HG02852 (cell line): ENCODE data around the gene SCAMP3.
A peak's percentile ranks its signal among the peaks of the same experiment; 100 is the strongest.
"Not testable (repeated sequence)": the region's sequence is repeated elsewhere in the genome, so short reads cannot be mapped to it uniquely, and the experiment has no call there.

Source experiments
- ATAC-seq: cut with Tn5 transposase; IDR thresholded peaks from one replicate; pipeline ENCODE4 v1.9.1; 2021; ENCODE audit warnings: mild to moderate bottlenecking, moderate library complexity; ENCODE audit not compliant: unreplicated experiment

The SCAMP3 gene

DNA sequence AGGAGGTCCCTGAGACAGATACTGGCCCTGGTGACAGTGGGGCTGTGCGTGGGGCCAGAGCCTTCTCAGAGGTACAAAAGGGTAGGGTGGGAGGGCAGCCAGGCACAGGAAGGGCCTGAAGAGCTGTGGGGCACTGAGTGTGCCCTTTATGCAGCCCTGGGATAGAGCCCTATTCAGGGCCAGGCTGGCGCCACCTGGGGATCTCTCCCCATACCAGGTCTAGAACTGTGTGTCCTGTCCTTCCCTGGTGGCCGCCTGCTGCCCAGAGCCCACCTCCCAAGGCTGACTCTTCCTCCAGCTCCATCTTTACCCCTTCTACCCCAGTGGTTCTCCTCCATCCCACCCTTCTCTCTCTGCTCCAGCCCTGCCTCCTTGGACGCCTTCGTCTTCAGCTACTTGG, 28.7 kb downstream of the SCAMP3 start:
- not testable (repeated sequence) for ATAC-seq

DNA sequence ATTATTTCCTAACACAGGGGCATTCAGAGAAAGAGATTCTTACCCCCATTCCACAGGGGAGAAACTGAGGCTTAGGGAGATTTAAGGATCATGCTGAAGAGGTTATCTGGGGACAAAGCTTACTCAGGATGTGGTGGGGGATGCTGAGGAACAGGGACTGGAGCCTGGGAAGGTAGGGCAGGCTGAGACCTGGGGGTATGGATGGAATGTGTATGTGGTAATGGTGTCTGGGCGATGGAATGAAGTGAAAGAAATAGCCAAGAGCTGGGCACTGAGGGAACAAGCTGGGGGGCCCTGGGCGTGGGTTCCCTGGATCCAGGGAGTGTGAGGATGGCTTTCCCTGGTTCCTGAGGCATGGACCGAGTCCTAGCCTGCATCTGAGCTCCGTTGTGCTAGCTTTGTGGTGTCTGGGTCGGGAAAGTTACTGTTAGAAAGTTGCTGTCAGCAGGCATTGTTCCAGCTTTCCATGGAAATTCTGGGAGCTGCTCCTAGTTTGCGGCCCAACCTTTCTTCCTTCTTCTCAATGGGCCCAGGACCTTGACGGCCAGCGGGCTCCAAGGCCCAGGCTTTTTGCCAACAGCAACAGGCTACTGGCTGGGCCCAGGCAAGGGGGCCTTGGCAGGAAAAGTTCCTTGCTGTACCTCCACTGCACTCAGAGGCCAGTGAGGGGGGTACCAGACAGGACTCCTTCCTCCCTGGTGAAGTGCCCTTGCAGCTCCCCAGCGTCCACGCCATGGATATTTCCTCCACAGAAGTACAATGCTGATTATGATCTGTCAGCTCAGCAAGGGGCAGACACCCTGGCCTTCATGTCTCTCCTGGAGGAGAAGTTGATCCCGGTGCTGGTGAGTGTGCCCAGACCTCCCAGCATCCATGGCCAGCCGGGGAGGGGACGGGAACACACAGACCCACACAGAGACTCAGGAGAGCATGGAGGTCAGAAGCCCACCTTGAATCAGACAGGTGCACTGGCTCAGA, 29.9 kb downstream of the SCAMP3 start:
- ATAC-seq, result not testable (repeated sequence)

DNA sequence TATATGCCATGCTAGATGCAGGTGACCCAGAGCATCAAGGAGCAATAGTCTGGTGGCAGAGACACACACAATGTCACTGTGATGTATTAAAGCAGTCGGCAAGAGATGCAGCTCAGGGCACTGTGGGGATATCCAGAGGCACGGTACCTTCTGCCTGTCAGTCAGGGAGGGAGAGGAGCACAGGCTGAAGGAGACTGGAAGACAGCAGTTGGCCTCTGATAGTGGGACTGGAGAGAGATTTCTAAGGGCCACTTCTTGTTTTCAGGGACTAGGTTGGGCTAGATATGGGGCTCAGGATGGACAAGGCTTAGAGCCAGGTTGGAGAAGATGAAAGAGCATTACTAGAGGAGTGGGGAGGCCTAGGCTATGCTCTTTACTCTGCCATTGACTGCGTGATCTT, 30.9 kb downstream of the SCAMP3 start:
- not testable (repeated sequence) for ATAC-seq

DNA sequence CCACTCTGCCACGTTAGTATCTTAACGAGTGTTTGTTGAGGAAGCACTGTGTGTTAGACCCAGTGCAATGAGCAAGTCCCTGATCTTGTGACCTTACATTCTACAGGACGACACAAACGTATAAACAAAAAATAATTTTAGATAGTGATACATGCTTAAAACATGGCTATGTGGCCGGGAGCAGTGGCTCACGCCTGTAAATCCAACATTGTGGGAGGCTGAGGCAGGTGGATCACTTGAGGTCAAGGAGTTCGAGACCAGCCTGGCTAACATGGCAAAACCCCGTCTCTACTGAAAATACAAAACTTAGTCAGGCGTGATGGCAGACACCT, 34.1 kb downstream of the SCAMP3 start:
- ATAC-seq, result no peak

DNA sequence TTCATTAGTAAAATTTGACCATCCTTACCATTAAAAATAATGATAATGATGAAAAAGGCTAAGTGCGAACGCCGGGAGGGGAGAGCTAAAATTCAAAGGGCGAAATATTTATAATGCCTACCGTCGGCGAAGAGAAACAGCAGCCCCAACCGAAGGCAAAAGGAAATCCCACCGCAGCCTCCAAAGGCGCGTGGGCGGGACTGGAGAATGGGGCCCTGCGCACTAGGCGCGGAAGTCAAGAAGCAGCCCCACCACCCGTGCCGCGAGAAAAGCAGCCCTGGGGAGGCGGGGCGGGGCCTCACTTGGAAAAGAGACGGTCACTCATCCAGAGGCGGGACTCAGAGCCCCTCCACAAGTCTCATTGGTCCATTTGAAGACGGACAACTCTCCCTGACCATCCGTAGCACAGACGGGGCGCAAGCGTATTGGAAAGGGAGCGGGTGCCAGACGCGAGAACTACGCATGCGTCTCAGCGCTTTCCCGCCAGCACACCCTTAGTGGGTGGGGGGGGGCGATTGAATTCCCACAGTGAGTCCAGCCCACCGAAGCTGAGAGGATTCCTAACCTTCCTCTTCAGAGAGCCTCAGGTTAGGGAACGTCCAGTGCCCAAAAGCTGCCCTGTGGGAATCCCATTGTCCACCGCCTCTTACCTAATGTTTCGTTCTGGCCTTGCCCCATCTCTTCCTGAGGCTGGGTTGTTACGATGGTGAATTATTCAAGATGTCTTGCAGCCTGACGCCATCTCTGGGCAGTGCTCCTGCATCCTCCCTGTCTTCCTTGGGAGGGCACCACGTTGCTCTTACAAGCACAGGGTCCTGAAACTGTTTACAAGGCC, 34.7 kb downstream of the SCAMP3 start:
- ATAC-seq, result peak; percentile 91

DNA sequence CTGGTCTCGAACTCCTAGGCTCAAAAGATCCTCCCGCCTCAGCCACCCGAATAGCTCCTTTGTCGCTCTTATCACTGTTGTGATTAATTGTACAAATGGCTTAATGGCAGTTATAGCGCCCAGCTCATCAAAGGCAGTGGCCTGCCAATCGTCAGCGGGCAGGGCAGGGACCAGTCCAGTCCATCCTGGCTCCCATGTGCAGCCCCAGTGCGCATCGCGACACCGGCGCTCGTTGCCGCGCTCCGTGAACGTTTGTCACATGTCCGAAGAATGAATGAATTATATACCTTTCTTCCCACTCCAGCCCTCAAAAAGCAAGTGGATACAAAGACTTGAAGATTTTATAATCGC, 35.3 kb downstream of the SCAMP3 start:
- no peak for ATAC-seq

DNA sequence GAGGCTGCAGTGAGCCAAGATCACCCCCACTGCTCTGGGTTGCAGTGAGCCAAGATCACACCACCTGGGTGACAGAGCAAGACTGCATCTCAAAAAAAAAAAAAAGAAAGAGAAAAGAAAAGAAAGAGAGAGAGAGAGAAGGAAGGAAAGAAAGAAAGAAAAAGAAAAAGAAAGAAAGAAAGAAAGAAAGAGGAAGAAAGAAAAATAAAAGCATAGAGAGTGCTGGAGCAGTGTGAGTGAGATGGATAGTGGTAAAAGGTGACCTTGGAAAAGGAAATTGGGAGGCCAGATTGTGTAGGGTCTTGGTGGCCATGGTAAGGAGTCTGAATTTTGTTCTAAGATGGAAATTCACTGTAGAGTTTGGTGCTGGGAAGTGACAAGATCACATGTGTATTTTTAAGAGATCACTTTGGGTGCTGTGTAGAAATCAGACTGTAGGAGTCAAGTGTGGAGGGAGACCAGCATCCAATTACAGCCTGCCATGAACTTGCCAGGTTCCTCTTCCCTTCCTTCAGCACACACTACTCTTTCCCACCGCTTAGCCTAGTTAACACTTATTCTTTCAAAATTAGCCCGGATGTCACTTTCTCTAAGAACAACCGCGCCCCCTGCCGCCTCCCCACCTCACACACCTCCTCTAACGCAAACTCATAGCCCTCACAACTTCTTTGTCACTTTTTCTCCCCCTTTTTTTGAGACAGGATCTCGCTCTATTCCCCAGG, 35.8 kb downstream of the SCAMP3 start:
- ATAC-seq, result no peak

DNA sequence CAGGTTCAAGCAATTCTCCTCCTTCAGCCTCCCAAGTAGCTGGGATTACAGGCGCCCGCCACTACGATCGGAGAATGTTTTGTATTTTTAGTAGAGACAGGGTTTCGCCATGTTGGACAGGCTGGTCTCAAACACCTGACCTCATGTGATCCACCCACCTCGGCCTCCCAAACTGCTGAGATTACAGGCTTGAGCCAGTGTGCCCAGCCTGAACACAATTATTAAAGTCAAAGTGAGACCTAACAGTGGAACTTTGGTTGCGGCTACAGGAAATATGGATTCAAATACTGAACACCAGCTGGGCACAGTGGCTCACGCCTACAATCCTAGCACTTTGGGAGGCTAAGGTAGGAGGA, 36.8 kb downstream of the SCAMP3 start:
- not testable (repeated sequence) for ATAC-seq

DNA sequence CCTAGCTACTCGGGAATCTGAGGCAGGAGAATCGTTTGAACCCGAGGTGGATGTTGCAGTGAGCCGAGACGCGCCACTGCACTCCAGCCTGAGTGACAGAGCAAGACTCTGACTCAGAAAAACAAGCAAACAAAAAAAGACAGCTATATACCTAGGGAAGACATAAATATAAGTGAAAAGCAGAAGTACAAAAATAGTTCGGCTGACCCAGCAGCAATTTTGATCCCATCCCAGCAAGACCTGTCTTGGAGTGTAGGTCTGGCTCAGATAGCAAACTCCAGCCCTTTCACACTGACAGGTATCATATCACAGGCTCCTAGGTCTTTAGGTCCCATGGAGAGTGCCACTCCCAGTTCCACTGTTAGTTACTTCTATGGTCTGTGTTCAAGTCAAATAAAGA, 39.1 kb downstream of the SCAMP3 start:
- no peak for ATAC-seq

DNA sequence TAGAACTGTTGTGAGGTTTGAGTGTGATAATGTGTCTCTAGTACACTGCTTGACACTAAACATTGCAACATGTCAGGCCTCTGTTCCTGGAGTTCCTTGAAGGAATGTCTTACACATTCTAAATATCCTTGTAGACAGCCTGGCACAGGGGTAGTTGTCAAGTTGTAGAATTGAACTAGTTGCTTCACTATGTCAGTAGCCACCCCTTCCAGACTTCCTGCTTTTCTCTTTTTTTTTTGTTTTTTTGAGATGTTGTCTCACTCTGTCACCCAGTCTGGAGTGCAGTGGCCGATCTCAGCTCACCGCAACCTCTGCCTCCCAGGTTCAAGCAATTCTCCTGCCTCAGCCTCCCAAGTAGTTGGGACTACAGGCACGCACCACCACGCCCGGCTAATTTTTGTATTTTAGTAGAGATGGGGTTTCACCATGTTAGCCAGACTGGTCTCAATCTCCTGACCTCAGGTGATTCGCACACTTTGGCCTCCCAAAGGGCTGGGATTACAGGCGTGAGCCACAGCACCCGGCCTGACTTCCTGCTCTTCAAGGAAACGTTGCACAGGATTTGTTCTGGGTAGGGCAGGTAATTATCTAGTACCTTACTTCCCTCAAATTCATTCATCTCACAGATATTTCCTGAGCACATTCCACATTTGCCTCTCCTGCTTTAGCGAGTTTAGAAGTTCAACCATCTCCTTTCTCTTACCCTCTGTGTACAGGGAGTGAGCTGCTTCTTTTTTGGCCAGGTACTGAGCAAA, 41.8 kb downstream of the SCAMP3 start:
- ATAC-seq, result not testable (repeated sequence)

DNA sequence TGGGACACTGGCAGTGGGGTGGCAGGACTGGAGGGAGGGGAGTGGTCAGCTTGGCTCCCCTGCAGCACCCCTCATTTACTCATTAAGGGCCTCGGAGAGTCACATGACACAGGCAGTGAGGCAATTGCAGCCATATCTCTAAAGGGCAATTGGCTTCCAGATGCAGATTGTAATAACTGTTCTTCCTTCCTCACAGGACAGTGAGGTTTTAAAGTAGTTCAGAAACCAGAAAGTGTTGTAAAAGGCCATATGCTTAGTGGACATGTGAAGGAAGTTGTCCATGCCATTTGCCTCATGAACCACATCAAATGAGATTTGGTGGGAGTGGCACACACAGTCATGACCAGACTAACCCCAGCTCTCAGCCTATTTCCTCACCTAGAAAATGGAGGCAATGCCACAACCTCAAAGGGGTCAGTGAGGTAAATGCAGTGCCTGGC, 42.5 kb downstream of the SCAMP3 start:
- ATAC-seq, result no peak

DNA sequence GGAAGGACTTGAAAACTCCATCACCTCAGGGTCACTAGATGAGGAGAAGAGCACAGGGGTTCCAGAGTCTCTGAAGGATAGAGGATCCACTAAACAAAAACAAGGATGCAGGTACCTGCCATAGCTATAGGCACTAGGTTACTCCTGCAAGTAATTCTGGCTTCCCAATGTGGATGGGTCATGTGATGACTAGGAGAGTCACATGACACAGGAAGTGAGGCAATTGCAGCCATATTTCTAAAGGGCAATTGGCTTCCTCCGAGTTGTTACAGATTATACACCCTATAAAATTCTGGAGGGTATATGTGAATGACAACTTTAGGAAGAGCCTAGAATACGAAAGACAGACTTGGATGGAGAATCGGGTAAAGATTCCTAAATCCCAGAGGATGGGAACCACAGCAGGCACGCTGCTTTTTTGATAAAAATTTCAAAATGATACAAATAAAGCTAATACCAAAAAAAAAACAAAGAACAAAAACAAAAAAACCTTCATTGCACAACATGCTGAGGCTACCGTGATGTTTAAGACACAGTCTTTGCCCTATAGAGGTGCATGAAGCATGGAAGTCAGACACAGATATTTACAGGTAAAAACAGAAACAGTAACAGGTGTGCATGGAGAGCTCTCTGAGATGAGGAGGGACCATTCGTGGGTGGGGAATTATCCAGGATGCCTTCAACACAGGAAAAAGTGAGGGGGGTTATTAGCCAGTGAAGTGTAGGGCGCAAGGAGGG, 43.1 kb downstream of the SCAMP3 start:
- no peak for ATAC-seq

DNA sequence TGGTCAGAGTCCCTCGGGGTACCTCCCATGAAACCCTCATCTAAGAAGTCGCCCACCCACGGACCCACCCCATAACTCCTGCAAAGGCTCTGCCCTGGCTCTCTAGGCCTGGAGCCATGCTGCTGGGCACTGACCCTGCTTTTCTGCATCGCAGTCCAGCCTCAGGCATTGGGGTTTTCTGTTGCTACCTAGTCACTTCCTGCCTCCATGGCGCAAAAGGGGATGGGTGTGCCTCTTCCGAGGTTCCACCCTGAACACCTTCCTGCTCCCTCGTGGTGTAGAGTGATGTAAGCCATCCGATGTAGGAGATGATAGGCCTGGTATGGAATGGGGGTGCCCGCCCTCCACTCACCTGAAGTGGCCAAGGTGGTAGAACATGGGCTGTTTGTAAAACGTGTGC, 47.5 kb downstream of the SCAMP3 start:
- ATAC-seq, result not testable (repeated sequence)

DNA sequence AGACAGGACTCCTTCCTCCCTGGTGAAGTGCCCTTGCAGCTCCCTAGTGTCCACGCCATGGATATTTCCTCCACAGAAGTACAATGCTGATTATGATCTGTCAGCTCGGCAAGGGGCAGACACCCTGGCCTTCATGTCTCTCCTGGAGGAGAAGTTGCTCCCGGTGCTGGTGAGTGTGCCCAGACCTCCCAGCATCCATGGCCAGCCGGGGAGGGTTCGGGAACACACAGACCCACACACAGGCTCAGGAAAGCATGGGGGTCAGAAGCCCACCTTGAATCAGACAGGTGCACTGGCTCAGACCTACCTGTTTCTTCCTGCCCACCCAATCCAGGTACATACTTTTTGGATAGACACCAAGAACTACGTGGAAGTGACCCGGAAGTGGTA, 50.1 kb downstream of the SCAMP3 start:
- not testable (repeated sequence) for ATAC-seq

DNA sequence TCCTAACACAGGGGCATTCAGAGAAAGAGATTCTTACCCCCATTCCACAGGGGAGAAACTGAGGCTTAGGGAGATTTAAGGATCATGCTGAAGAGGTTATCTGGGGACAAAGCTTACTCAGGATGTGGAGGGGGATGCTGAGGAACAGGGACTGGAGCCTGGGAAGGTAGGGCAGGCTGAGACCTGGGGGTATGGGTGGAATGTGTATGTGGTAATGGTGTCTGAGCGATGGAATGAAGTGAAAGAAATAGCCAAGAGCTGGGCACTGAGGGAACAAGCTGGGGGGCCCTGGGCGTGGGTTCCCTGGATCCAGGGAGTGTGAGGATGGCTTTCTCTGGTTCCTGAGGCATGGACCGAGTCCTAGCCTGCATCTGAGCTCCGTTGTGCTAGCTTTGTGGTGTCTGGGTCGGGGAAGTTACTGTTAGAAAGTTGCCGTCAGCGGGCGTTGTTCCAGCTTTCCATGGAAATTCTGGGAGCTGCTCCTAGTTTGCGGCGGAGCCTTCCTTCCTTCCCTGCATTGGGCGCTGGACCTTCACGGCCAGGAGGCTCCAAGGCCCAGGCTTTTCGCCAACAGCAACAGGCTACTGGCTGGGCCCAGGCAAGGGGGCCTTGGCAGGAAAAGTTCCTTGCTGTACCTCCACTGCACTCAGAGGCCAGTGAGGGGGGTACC, 50.6 kb downstream of the SCAMP3 start:
- not testable (repeated sequence) for ATAC-seq

DNA sequence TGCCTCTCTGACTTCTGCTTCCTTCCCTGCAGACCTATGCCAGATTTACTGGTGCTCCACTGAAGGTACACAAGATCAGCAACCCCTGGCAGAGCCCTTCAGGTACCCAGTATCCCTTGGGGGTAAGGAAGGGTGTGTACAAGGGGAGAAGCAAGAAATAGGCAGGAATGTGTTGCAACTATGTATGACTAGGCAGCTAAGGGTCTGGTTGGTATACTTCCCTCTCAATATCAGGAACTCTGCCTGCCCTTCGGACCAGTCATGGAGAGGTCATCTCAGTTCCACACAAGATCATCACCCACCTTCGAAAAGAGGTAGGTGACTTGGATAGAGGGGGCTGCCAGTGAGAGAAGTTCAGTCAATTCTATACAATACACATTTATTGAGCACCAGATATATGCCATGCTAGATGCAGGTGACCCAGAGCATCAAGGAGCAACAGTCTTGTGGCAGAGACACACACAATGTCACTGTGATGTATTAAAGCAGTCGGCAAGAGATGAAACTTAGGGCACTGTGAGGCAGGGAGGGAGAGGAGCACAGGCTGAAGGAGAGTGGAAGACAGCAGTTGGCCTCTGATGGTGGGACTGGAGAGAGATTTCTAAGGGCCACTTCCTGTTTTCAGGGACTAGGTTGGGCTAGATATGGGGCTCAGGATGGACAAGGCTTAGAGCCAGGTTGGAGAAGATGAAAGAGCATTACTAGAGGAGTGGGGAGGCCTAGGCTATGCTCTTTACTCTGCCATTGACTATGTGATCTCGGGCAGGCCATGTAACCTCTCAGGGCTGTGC, 51.7 kb downstream of the SCAMP3 start:
- no peak for ATAC-seq

DNA sequence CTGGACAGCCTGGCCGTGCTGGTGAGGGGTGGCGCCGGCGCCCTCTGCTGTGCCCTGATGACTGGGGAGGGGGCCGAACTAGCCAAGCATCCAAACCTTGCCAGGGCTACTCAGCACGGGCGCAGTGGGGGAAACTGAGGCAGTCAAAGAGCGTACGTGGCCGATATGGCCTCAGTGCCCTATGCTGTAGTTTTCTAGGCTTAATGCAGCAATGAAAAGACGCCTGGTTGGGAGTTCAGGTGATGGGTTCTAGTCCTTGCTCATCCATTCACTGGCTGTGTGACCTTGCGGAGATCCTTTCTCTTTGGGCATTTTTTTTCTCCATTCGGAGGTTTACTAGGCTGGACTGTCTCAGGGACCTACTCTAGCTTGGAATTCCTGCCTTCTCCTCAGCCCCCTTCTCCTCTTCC, 52.8 kb downstream of the SCAMP3 start:
- no peak for ATAC-seq

DNA sequence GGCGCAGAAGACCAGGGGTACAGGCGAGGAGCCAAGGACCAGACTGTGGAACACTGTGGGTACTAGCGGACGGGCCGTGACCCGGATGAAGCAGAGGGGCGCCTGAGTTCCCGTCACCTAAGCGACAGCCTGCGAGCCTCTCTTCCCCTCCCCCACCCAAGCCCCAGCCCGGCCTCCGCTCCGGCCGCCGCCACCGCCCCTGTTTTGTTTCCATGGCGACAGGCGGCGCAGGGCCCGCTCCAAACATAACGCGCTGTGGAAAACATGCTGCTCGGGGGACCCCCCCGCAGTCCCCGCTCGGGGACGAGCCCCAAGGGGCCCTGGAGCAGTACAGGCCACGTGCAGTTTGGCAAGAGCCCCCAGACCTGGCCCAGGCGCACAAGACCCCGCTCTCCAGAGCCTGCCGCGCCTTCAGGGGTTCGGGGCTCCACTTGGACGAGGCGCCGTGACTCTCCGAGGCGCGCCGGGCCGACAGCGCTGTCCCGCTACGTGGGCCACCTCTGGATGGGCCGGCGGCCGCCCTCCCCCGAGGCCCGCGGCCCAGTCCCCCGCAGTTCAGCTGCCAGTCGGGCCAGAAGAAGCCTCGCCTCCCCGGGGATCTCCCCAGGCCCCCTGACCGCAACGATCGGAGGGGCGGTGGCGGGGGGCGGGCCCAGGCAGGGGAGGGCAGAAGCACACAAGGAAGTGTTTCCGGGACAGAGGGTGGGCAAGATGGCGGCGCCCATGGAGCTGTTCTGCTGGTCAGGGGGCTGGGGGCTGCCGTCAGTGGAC, 53.4 kb downstream of the SCAMP3 start, which contains the start of gene MTX1:
Gene MTX1, plus strand, starts transcription at position 155 of the 771 bp plus-strand sequence. Its CDS starts 110 bp downstream, at position 265.
- peak; percentile 80 for ATAC-seq
